Astrocyte (in vitro differentiated cells and primary cell): ENCODE data around the gene RGL2. TPM values are rescaled to one million over a fixed set of nuclear protein-coding genes. Genes with fewer than 3 reads are reported as not detected.

Experiments used
- DNase-seq: peaks from one replicate; pipeline ENCODE4 v3.0.0-alpha.2; 2010; ENCODE audit warnings: low read depth
- FAIRE-seq: peaks from 2 replicates; lab custom pipeline; 2011; peaks lifted over from hg19 to GRCh38; lab: Jason Lieb, UNC
- H2AFZ ChIP-seq: 2 replicates; pipeline ENCODE4 v1.6.0; 2012; ENCODE audit warnings: low read depth, low read length, inconsistent platforms
- H3K27ac ChIP-seq: 2 replicates; pipeline ENCODE4 v1.5.1; 2011; ENCODE audit warnings: low read depth, low read length, inconsistent platforms
- H3K27me3 ChIP-seq: 2 replicates; pipeline ENCODE4 v1.6.0; 2011; ENCODE audit warnings: low read length, inconsistent platforms; ENCODE audit not compliant: insufficient read depth
- H3K36me3 ChIP-seq: 2 replicates; pipeline ENCODE4 v1.5.1; 2011; ENCODE audit warnings: low read length, inconsistent platforms; ENCODE audit not compliant: insufficient read depth
- H3K4me1 ChIP-seq: 2 replicates; pipeline ENCODE4 v1.5.1; 2011; ENCODE audit warnings: low read length, inconsistent platforms; ENCODE audit not compliant: insufficient read depth
- H3K4me2 ChIP-seq: 2 replicates; pipeline ENCODE4 v1.6.0; 2012; ENCODE audit warnings: low read length, inconsistent platforms
- H3K4me3 ChIP-seq: 2 replicates; pipeline ENCODE4 v1.5.1; 2011; ENCODE audit warnings: low read depth, mild to moderate bottlenecking, low read length, inconsistent platforms; ENCODE audit not compliant: insufficient read depth
- H3K79me2 ChIP-seq: 2 replicates; pipeline ENCODE4 v1.6.0; 2012; ENCODE audit warnings: mild to moderate bottlenecking, low read length, inconsistent platforms; ENCODE audit not compliant: insufficient read depth
- H3K9ac ChIP-seq: 2 replicates; pipeline ENCODE4 v1.6.0; 2012; ENCODE audit warnings: mild to moderate bottlenecking, low read length, inconsistent platforms
- H3K9me3 ChIP-seq: 2 replicates; pipeline ENCODE4 v1.5.1; 2012; ENCODE audit warnings: low read depth, mild to moderate bottlenecking, low read length, inconsistent platforms; ENCODE audit not compliant: insufficient read depth
- H4K20me1 ChIP-seq: 2 replicates; pipeline ENCODE4 v1.6.0; 2012; ENCODE audit warnings: low read length, inconsistent platforms; ENCODE audit not compliant: insufficient read depth
- H3K27ac Mint-ChIP-seq: one replicate; pipeline ENCODE4 v1.8.0; 2021; ENCODE audit warnings: mild to moderate bottlenecking, mixed read lengths; ENCODE audit not compliant: unreplicated experiment
- H3K27me3 Mint-ChIP-seq: one replicate; pipeline ENCODE4 v1.8.0; 2021; ENCODE audit warnings: low read depth, mixed read lengths; ENCODE audit not compliant: unreplicated experiment
- H3K36me3 Mint-ChIP-seq: one replicate; pipeline ENCODE4 v1.8.0; 2021; ENCODE audit warnings: low read depth, mixed read lengths; ENCODE audit not compliant: unreplicated experiment
- H3K4me1 Mint-ChIP-seq: one replicate; pipeline ENCODE4 v1.8.0; 2021; ENCODE audit warnings: low read depth, mixed read lengths; ENCODE audit not compliant: unreplicated experiment
- H3K4me3 Mint-ChIP-seq: one replicate; pipeline ENCODE4 v1.8.0; 2021; ENCODE audit warnings: mild to moderate bottlenecking, moderate library complexity, mixed read lengths; ENCODE audit not compliant: unreplicated experiment
- H3K9me3 Mint-ChIP-seq: one replicate; pipeline ENCODE4 v1.8.0; 2021; ENCODE audit warnings: mild to moderate bottlenecking, mixed read lengths; ENCODE audit not compliant: unreplicated experiment
- EZH2 ChIP-seq: IDR thresholded peaks from 2 replicates; pipeline ENCODE4 v1.6.1; 2012; ENCODE audit warnings: mild to moderate bottlenecking, low read length, inconsistent platforms; ENCODE audit not compliant: insufficient read depth
- total RNA-seq: library from RNA; stranded (reverse); gene quantifications from 2 replicates; pipeline ENCODE4 v1.2.1, GENCODE V29; 2021
- TF ChIP-seq, protein P1 (sequence below): IDR thresholded peaks from 2 replicates; pipeline ENCODE4 v1.5.1; 2011; ENCODE audit warnings: low read depth, mild to moderate bottlenecking, inconsistent platforms, low read length, moderate library complexity; ENCODE audit not compliant: insufficient read depth

The RGL2 gene
- total RNA-seq, 1 donor from 2014 or later, result 36.5 TPM

DNA sequence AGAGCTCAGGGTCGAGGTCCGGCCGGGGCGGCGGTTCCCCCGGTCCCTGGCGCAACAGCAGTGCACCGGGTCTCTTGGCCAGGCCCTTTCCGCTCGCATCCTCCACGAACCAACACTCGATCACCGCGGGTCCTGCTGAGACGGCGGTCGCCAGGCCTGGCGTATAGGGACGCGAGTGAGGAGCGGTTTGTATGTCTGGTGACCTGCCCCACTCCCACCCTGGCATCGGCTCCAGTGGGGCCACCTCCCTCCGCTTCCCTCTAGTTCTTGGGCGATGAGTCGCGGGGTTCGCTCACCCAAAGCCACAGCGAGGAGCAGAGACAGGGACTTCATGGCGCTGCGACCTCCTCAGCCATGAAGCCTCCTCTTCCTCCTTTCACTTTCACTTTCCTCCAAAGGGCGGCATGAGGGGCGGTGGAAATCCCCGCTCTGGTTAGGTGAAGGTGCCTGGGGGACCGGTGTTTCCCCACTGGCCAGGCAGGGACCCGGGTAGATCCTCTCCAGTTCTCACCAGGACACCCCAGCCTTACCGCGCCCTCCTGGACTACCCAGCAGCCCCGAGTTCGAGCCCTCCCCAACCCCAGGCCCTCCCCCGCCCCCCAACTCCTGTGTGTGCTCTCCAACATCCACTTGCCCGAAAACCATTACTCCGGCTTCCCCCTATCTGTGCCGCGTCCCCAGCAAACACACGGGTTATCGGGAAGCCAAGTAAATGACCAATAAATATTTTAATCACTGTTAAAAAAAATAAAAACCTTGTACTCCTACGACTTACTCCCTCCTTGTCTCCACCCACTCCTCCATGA, 15.2 kb upstream of the RGL2 start, which contains the start of gene TAPBP:
Gene TAPBP (minus strand): TSS at position 370 of the 806 bp plus-strand sequence. CDS start 37 bp downstream, at position 333.
- Histone ChIP-seq H3K9ac (peak within 1 kb of the TSS; percentile 89), H3K4me2 (peak within 1 kb of the TSS; percentile 100), H3K4me3 (peak within 1 kb of the TSS; percentile 84), H3K36me3 (peaks cover 6% of the 10 kb centered on the region), H4K20me1 (peaks cover 23% of the 10 kb centered on the region), H3K4me1 (peaks cover 36% of the 10 kb centered on the region), H3K27me3 (no peaks in the 10 kb centered on the region), H3K27ac (peak within 1 kb of the TSS; percentile 82), H2AFZ (peak within 1 kb of the TSS; percentile 78), H3K79me2 (peaks cover 55% of the 10 kb centered on the region), H3K9me3 (no peaks in the 10 kb centered on the region)
- DNase-seq, result peak; percentile 42
- TF ChIP-seq, protein P1, sequence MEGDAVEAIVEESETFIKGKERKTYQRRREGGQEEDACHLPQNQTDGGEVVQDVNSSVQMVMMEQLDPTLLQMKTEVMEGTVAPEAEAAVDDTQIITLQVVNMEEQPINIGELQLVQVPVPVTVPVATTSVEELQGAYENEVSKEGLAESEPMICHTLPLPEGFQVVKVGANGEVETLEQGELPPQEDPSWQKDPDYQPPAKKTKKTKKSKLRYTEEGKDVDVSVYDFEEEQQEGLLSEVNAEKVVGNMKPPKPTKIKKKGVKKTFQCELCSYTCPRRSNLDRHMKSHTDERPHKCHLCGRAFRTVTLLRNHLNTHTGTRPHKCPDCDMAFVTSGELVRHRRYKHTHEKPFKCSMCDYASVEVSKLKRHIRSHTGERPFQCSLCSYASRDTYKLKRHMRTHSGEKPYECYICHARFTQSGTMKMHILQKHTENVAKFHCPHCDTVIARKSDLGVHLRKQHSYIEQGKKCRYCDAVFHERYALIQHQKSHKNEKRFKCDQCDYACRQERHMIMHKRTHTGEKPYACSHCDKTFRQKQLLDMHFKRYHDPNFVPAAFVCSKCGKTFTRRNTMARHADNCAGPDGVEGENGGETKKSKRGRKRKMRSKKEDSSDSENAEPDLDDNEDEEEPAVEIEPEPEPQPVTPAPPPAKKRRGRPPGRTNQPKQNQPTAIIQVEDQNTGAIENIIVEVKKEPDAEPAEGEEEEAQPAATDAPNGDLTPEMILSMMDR, result no peak
- TF ChIP-seq EZH2, result no peak
- Mint-ChIP-seq H3K9me3 (no peaks in the 10 kb centered on the region), H3K27me3 (no peaks in the 10 kb centered on the region), H3K4me1 (peaks cover 18% of the 10 kb centered on the region), H3K4me3 (peak within 1 kb of the TSS; percentile 98), H3K27ac (peak within 1 kb of the TSS; percentile 98), H3K36me3 (peaks cover 6% of the 10 kb centered on the region)
- no peak for FAIRE-seq

DNA sequence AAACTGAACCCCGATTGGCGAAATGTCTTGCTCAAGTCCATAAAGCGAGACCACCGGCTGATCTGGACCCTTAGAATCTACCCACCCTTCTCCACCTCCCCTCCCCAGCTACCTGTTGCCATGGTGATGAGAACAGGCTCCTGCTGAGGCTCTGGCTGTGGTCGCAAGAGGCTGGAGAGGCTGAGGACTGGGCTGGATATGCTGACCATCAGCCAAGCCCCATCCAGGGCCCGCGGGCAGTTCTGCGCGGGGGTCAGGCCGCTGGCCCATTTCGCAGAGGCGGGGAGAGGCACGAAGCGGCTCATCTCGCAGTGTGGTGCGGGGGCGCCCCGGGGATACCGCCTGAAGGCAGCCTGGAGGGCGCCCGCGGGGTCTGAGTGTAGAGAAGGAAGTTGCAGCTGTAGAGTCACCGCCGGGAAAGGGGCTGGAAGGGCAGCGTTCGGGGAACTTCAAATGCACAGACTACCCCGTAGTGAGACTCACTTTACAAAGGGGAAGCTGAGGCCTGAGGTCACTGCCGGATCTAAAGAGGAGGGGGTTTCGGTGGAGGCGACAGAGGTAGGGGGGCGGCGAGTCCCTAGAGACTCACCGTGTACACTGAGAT, 14.5 kb upstream of the RGL2 start:
- H3K9me3 ChIP-seq, result no peaks in the 10 kb centered on the region
- peaks cover 14% of the 10 kb centered on the region for H3K4me1 Mint-ChIP-seq
- H3K27ac ChIP-seq, result peak overlapping the region; percentile 82
- peak overlapping the region; percentile 84 for H3K4me3 ChIP-seq
- H4K20me1 ChIP-seq, result peaks cover 24% of the 10 kb centered on the region
- H2AFZ ChIP-seq, result peak overlapping the region; percentile 78
- H3K4me2 ChIP-seq, result peak overlapping the region; percentile 100
- H3K27me3 Mint-ChIP-seq, result no peaks in the 10 kb centered on the region
- H3K36me3 ChIP-seq, result no peaks in the 10 kb centered on the region
- TF ChIP-seq, protein P1, result no peak
- no peak for TF ChIP-seq EZH2
- FAIRE-seq (no peak), DNase-seq (no peak)
- no peaks in the 10 kb centered on the region for H3K27me3 ChIP-seq
- H3K9ac ChIP-seq, result peak overlapping the region; percentile 89
- H3K36me3 Mint-ChIP-seq, result peaks cover 6% of the 10 kb centered on the region
- peaks cover 29% of the 10 kb centered on the region for H3K4me1 ChIP-seq
- peak overlapping the region; percentile 98 for H3K4me3 Mint-ChIP-seq
- no peaks in the 10 kb centered on the region for H3K9me3 Mint-ChIP-seq
- peaks cover 55% of the 10 kb centered on the region for H3K79me2 ChIP-seq
- H3K27ac Mint-ChIP-seq, result peak overlapping the region; percentile 98
